ENCODE results near the gene ATN1. TPM values are rescaled to one million over a fixed set of nuclear protein-coding genes. Genes with fewer than 3 reads are reported as not detected.
"Not testable (repeated sequence)": the region's sequence is repeated elsewhere in the genome, so short reads cannot be mapped to it uniquely, and the experiment has no call there.

The ATN1 gene
- total RNA-seq, 1 experiment from 2014 or later: 2.2 TPM

GRCh38 chr12:6903722-6904121 lies 24.0 kb upstream of the ATN1 start:
- in situ Hi-C loops (cut with HindIII; ENCODE audit: low sequenced_read_pairs): no loop called here
- DNase-seq (ENCODE audit: low spot score): no peak

- DNase-seq (ENCODE audit: low spot score): peak; percentile 99
Observed at GRCh38 chr12:6904280-6905276, 23.2 kb upstream of the ATN1 start, which contains the start of gene LRRC23. TSS of gene LRRC23 (plus strand) at chr12:6904822. CDS start at chr12:6905634, 812 bp downstream.

DNA sequence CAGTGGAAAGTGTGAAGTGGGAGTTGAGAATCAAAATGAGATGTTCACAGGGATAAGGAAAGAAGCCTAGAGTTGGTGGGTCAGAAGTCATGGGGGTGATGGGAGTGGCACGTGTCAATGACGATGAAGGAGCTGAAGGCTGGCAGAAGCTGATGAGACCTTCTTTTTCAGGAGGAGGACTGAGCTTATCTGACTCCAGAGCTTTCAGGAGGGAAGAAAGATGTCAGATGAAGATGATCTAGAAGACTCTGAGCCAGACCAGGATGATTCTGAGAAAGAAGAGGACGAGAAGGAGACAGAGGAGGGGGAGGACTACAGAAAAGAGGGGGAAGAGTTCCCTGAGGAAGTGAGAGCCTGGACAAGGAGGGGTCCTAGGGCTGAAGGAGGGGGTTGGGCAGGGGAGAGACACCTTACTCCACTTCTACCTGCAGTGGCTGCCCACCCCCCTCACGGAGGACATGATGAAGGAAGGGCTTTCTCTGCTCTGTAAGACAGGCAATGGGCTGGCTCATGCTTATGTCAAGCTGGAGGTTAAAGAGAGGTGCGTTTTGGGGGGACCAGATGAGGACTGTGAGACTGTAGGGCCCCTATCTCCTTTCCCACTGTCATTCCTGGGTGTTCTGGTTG lies 22.2 kb upstream of the ATN1 start:
- in situ Hi-C loops (cut with HindIII; ENCODE audit: low sequenced_read_pairs): no loop called here

More at GRCh38 chr12:6904280-6905276, 23.2 kb upstream of the ATN1 start, which contains the start of gene LRRC23:
- in situ Hi-C loops (cut with HindIII; ENCODE audit: low sequenced_read_pairs): no loop called here

DNA sequence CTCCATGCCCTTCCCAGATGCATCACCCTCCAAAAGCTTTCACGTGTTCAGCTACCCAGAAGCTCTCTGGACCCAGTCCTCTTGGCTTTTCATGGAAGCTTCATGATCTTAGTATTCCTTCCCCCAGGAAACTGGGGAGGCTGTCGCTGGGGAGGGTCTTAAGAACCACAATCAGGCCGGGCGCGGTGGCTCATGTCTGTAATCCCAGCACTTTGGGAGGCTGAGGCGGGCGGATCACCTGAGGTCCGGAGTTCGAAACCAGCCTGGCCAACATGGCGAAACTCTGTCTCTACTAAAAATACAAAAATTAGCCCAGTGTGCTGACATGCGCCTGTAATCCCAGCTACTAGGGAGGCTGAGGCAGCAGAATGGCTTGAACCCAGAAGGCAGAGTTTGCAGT lies 19.6 kb upstream of the ATN1 start:
- DNase-seq (ENCODE audit: low spot score); in situ Hi-C loops (cut with HindIII; ENCODE audit: low sequenced_read_pairs): not testable (repeated sequence)

More for the DNA sequence above, 22.2 kb upstream of the ATN1 start:
- DNase-seq (ENCODE audit: low spot score): no peak

DNA sequence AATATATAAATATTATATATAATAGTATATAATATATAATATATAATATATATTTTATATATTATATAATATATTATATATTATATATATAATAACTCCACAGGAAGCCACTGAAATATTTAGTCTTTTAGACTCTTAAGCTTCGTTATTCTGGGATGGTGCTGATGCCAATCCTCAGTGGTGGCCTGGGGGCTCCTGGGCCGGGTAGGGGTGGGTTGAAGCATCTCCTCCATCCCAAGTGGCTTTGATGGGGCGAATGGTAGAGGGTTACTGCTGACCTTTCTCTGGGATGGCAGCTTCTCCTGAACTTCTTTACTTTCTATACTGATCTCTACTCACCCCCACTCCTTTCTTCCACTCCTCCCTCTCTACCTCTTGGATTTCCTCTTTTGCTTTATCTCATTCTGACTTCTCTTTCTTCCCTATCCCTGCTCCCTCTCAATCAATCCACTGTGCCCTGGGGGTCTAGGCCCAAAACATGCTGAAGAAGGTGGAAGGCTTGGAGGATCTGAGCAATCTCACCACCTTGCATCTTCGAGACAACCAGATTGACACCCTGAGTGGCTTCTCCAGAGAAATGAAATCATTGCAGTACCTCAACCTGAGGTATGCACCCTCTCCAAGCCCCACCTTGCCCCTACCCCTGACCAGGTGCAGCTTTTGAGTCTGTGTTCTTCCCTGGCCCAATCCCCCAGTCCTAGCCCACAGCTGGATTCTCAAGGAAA lies 18.2 kb upstream of the ATN1 start:
- DNase-seq (ENCODE audit: low spot score): no peak
- in situ Hi-C loops (cut with HindIII; ENCODE audit: low sequenced_read_pairs): no loop called here

GRCh38 chr12:6912164-6912935 lies 15.4 kb upstream of the ATN1 start:
- in situ Hi-C loops (cut with HindIII; ENCODE audit: low sequenced_read_pairs): no loop called here
- no peak for DNase-seq (ENCODE audit: low spot score)

GRCh38 chr12:6914246-6914946 lies 13.4 kb upstream of the ATN1 start, which contains the start of gene ENO2:
TSS of gene ENO2 (plus strand) at chr12:6914580. CDS start at chr12:6915833, 1,253 bp downstream.
- in situ Hi-C loops (cut with HindIII; ENCODE audit: low sequenced_read_pairs): no loop called here
- DNase-seq (ENCODE audit: low spot score): peak; percentile 91

DNA sequence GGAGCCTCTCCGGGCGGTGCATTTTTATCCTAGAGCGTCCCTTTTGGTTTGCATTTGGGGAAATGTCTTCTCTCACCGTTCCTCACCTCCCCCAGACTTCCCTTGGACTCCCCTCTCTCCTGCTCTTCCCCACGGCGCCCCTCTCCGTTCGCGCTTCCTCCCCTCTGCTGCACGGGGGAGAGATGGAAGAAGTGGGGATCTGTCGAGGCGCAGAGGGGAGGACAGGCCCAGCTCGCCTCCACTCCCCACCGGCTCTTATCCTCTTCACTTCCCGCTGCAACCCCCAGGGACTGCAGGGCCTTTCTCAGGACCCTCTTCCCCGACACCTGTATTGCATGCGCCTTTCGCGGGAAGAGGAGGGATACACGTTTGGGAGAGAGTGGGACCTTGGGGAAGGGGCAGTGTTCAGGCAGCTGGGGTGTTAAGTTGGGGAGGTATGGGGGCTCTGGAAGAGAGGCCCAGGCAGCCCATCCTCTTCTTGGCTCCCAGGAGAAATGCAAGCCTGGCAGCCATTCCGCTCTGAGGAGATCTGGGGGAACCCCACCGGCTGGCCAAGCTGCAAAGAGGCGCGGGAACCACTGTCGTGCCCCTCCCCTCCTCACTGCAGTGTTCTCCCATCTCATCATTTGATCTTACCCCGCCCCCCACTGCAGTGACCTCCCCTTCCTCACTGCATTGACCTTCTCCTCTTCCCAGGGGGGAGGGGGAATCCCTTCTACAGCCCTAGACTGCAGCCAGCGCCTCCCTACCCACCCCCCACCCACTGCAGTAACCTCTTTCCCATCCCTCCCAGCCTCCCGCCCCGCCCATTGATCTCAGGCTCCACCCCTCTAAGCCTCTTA lies 12.6 kb upstream of the ATN1 start:
- DNase-seq (ENCODE audit: low spot score): peak; percentile 64
- in situ Hi-C loops (cut with HindIII; ENCODE audit: low sequenced_read_pairs): no loop called here

GRCh38 chr12:6915789-6916285 lies 11.9 kb upstream of the ATN1 start:
- in situ Hi-C loops (cut with HindIII; ENCODE audit: low sequenced_read_pairs): no loop called here
- no peak for DNase-seq (ENCODE audit: low spot score)

DNA sequence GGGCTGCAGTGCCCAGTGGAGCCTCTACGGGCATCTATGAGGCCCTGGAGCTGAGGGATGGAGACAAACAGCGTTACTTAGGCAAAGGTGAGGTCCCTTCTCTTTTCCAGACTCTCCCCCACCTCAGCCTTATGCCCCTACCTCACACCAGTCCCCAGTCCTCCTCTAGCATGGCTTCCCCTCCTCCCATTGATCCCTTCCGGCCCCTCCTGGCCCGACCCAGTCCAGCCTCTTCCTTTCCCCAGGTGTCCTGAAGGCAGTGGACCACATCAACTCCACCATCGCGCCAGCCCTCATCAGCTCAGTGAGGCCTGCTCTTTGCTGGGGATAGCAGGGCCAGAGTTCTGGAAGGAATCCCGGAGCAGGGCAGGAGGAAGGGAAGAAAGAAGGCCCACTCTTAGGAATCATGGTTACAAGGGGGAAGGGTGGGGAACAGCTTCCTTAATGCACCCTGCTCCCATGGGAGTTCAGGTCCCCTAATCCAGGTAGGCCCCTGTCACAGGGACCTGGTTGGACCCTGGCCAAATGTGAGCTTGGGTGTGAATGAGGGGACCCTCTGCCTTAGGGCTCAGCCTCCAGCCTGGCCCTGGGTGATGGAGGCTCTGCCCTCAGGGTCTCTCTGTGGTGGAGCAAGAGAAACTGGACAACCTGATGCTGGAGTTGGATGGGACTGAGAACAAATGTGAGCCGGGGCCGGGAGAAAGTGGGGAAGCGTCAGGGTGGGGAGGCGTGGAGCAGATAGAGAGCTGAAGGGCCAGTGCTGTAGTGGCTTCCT lies 11.1 kb upstream of the ATN1 start:
- in situ Hi-C loops (cut with HindIII; ENCODE audit: low sequenced_read_pairs): no loop called here
- DNase-seq (ENCODE audit: low spot score): no peak

- no peak for DNase-seq (ENCODE audit: low spot score)
- in situ Hi-C loops (cut with HindIII; ENCODE audit: low sequenced_read_pairs): no loop called here
Observed at GRCh38 chr12:6917491-6918231, 10.1 kb upstream of the ATN1 start.

GRCh38 chr12:6919588-6919987 lies 8.2 kb upstream of the ATN1 start:
- DNase-seq (ENCODE audit: low spot score): no peak
- in situ Hi-C loops (cut with HindIII; ENCODE audit: low sequenced_read_pairs): no loop called here

- DNase-seq (ENCODE audit: low spot score): no peak
- in situ Hi-C loops (cut with HindIII; ENCODE audit: low sequenced_read_pairs): no loop called here
Observed at GRCh38 chr12:6921539-6921938, 6.2 kb upstream of the ATN1 start.

DNA sequence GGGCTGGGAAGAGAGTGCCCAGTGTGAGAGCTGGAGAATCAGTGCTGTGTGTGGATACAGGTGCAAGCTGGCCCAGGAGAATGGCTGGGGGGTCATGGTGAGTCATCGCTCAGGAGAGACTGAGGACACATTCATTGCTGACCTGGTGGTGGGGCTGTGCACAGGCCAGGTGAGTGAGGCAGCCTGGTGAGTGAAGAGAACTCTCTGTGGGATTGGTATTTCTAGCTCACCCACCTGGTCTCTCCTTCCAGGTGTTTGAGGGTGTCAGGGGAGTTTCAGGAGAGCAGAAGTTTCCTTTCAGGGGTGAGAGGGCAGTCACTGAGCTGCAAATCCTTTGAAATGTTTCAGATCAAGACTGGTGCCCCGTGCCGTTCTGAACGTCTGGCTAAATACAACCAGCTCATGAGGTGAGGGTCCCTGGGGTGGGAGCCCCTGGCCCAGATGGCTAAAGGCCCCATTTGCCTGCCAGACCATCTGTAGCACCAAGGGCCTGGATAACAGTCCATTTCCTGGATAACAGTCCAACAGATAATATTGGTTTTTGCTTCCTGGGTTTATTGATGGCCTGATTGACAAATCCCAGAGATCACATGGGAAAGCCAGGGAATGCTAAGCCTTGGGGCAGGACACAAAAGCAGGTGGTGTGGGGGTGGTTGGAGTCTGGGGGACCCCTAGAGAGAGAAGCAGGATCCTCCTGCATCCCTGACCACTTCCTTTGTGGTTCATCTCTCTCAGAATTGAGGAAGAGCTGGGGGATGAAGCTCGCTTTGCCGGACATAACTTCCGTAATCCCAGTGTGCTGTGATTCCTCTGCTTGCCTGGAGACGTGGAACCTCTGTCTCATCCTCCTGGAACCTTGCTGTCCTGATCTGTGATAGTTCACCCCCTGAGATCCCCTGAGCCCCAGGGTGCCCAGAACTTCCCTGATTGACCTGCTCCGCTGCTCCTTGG lies 5.5 kb upstream of the ATN1 start:
- no peak for DNase-seq (ENCODE audit: low spot score)
- in situ Hi-C loops (cut with HindIII; ENCODE audit: low sequenced_read_pairs): no loop called here

Data from G401 (cell line).